GM21526 (cell line): ENCODE results near the gene TIMP3.

Source experiments
- ATAC-seq: cut with Tn5 transposase; IDR thresholded peaks from one replicate; pipeline ENCODE4 v1.9.1; 2021; ENCODE audit warnings: moderate library complexity; ENCODE audit not compliant: unreplicated experiment, low FRiP score

Gene TIMP3

GRCh38 chr22:32785321-32786026 lies 16.0 kb upstream of the TIMP3 start:
- ATAC-seq: no peak

GRCh38 chr22:32786027-32786418 lies 15.5 kb upstream of the TIMP3 start:
- no peak for ATAC-seq

- no peak for ATAC-seq
Measured at GRCh38 chr22:32788904-32789624, 12.4 kb upstream of the TIMP3 start.

- ATAC-seq: no peak
Measured at GRCh38 chr22:32789797-32790620, 11.5 kb upstream of the TIMP3 start.

- ATAC-seq: no peak
Measured at GRCh38 chr22:32791056-32791455, 10.4 kb upstream of the TIMP3 start.

- no peak for ATAC-seq
Measured at GRCh38 chr22:32791485-32791884, 10.0 kb upstream of the TIMP3 start.

GRCh38 chr22:32793589-32793988 lies 7.9 kb upstream of the TIMP3 start:
- ATAC-seq: no peak

GRCh38 chr22:32794449-32795213 lies 6.9 kb upstream of the TIMP3 start:
- ATAC-seq: no peak

GRCh38 chr22:32795214-32795596 lies 6.3 kb upstream of the TIMP3 start:
- no peak for ATAC-seq

- ATAC-seq: no peak
Measured at GRCh38 chr22:32796865-32797573, 4.5 kb upstream of the TIMP3 start.

- no peak for ATAC-seq
Measured at GRCh38 chr22:32799496-32799895, 2.0 kb upstream of the TIMP3 start.

GRCh38 chr22:32800158-32800882 lies 1.2 kb upstream of the TIMP3 start:
- ATAC-seq: no peak

- no peak for ATAC-seq
Measured at GRCh38 chr22:32800994-32801536, 440 bp upstream of the TIMP3 start.

- ATAC-seq: no peak
Measured at GRCh38 chr22:32802237-32802765, 796 bp downstream of the TIMP3 start.

GRCh38 chr22:32803020-32803737 lies 1.7 kb downstream of the TIMP3 start:
- no peak for ATAC-seq

GRCh38 chr22:32803738-32804435 lies 2.4 kb downstream of the TIMP3 start:
- no peak for ATAC-seq

GRCh38 chr22:32804531-32805360 lies 3.2 kb downstream of the TIMP3 start:
- no peak for ATAC-seq
